OCI-LY1 (cell line): ENCODE measurements around the gene CYBRD1.

Experiments
- H2AFZ ChIP-seq: fragments of 200-600 bp; sonication (generic), shearing (Covaris generic); 2 replicates; pipeline ENCODE4 v1.6.0; 2014; ENCODE audit warnings: antibody characterized with exemption, mild to moderate bottlenecking, low read length
- H3F3A ChIP-seq: fragments of 200-600 bp; sonication (generic), shearing (Covaris generic); 2 replicates; pipeline ENCODE4 v1.6.0; 2014; ENCODE audit warnings: mild to moderate bottlenecking, antibody characterized with exemption, low read length, moderate library complexity; ENCODE audit not compliant: insufficient read depth
- H3K27ac ChIP-seq: fragments of 200-600 bp; sonication (generic); 2 replicates; pipeline ENCODE4 v1.5.1; 2014; ENCODE audit warnings: low read length, mixed run types, mild to moderate bottlenecking, low read depth; ENCODE audit not compliant: poor library complexity, severe bottlenecking
- H3K27me3 ChIP-seq: fragments of 200-600 bp; sonication (generic); 2 replicates; pipeline ENCODE4 v1.6.0; 2014; ENCODE audit warnings: antibody characterized with exemption, mild to moderate bottlenecking, low read length, moderate library complexity; ENCODE audit not compliant: insufficient read depth
- H3K36me3 ChIP-seq: fragments of 200-600 bp; sonication (generic); 2 replicates; pipeline ENCODE4 v1.6.1; 2014; ENCODE audit warnings: mild to moderate bottlenecking, antibody characterized with exemption, low read length, moderate library complexity, mixed read lengths; ENCODE audit not compliant: insufficient read depth
- H3K4me1 ChIP-seq: fragments of 200-600 bp; sonication (generic); 2 replicates; pipeline ENCODE4 v1.5.1; 2014; ENCODE audit warnings: mild to moderate bottlenecking, low read length, moderate library complexity; ENCODE audit not compliant: insufficient read depth, severe bottlenecking
- H3K4me2 ChIP-seq: fragments of 200-600 bp; sonication (generic), shearing (Covaris generic); 2 replicates; pipeline ENCODE4 v1.6.1; 2014; ENCODE audit warnings: low read length
- H3K4me3 ChIP-seq: fragments of 200-600 bp; sonication (generic); 2 replicates; pipeline ENCODE4 v1.5.1; 2014; ENCODE audit warnings: low read length, low read depth, mild to moderate bottlenecking, mixed read lengths; ENCODE audit not compliant: poor library complexity, severe bottlenecking
- H3K79me2 ChIP-seq: fragments of 200-600 bp; shearing (Covaris generic); 2 replicates; pipeline ENCODE4 v1.6.1; 2016; ENCODE audit warnings: mixed run types, low read length, mixed read lengths; ENCODE audit not compliant: insufficient read depth
- H3K9ac ChIP-seq: fragments of 200-600 bp; sonication (generic), shearing (Covaris generic); 2 replicates; pipeline ENCODE4 v1.6.1; 2014; ENCODE audit warnings: mild to moderate bottlenecking, low read length, mixed read lengths
- H3K9me2 ChIP-seq: fragments of 200-600 bp; sonication (generic), shearing (Covaris generic); 2 replicates; pipeline ENCODE4 v1.6.1; 2014; ENCODE audit warnings: low read depth, mild to moderate bottlenecking, low read length, mixed read lengths
- H3K9me3 ChIP-seq: fragments of 200-600 bp; shearing (Covaris generic); 2 replicates; pipeline ENCODE4 v1.6.1; 2014; ENCODE audit warnings: low read length, mixed read lengths
- H4K20me1 ChIP-seq: fragments of 200-600 bp; sonication (generic), shearing (Covaris generic); 2 replicates; pipeline ENCODE4 v1.6.0; 2016; ENCODE audit warnings: mild to moderate bottlenecking, low read length; ENCODE audit not compliant: insufficient read depth
- CTCF ChIP-seq: fragments of 200-600 bp; sonication (generic), shearing (Covaris generic); IDR thresholded peaks from 2 replicates; pipeline ENCODE4 v1.5.1; 2017; ENCODE audit warnings: mild to moderate bottlenecking, antibody characterized with exemption, low read length, moderate library complexity, mixed read lengths
- EZH2 ChIP-seq: fragments of 200-600 bp; sonication (generic), shearing (Covaris generic); IDR thresholded peaks from 2 replicates; pipeline ENCODE4 v1.8.0; 2017; ENCODE audit warnings: borderline replicate concordance, mixed run types, mild to moderate bottlenecking, antibody characterized with exemption, low read length, moderate library complexity, mixed read lengths

The CYBRD1 gene

GRCh38 chr2:171547720-171548119 lies 25.4 kb downstream of the CYBRD1 start:
- Histone ChIP-seq H3K79me2 (no peaks in the 10 kb centered on the region), H3K27ac (no peak overlapping the region), H4K20me1 (no peaks in the 10 kb centered on the region), H3K27me3 (no peaks in the 10 kb centered on the region), H3K4me1 (no peaks in the 10 kb centered on the region), H3K4me3 (no peak overlapping the region), H3K4me2 (no peak overlapping the region), H3K9me3 (no peaks in the 10 kb centered on the region), H3K9ac (no peak overlapping the region), H2AFZ (no peak overlapping the region), H3F3A (no peaks in the 10 kb centered on the region), H3K36me3 (no peaks in the 10 kb centered on the region), H3K9me2 (no peaks in the 10 kb centered on the region)
- no peak for TF ChIP-seq CTCF
- no peak for TF ChIP-seq EZH2

- no peak overlapping the region for H3K4me2 ChIP-seq
- no peaks in the 10 kb centered on the region for H3K9me3 ChIP-seq
- no peaks in the 10 kb centered on the region for H4K20me1 ChIP-seq
- no peaks in the 10 kb centered on the region for H3F3A ChIP-seq
- no peaks in the 10 kb centered on the region for H3K4me1 ChIP-seq
- no peak overlapping the region for H3K4me3 ChIP-seq
- H3K27me3 ChIP-seq: peaks cover 3% of the 10 kb centered on the region; the same call in 1 of the 2 replicates
- H3K79me2 ChIP-seq: no peaks in the 10 kb centered on the region
- no peak for TF ChIP-seq EZH2
- no peak overlapping the region for H3K9ac ChIP-seq
- H3K36me3 ChIP-seq: no peaks in the 10 kb centered on the region
- no peak overlapping the region for H2AFZ ChIP-seq
- H3K27ac ChIP-seq: no peak overlapping the region
- H3K9me2 ChIP-seq: no peaks in the 10 kb centered on the region
These were observed 28.3 kb downstream of the CYBRD1 start for GRCh38 chr2:171550613-171551012.

- no peak overlapping the region for H3K9ac ChIP-seq
- no peak overlapping the region for H2AFZ ChIP-seq
- H3K9me2 ChIP-seq: no peaks in the 10 kb centered on the region
- H3K79me2 ChIP-seq: no peaks in the 10 kb centered on the region
- no peaks in the 10 kb centered on the region for H3K36me3 ChIP-seq
- H3K4me1 ChIP-seq: no peaks in the 10 kb centered on the region
- TF ChIP-seq CTCF (no peak), EZH2 (no peak)
- H3K27me3 ChIP-seq: peaks cover 3% of the 10 kb centered on the region; the same call in 1 of the 2 replicates
- no peak overlapping the region for H3K27ac ChIP-seq
- no peaks in the 10 kb centered on the region for H3F3A ChIP-seq
- H3K4me3 ChIP-seq: no peak overlapping the region
- no peaks in the 10 kb centered on the region for H4K20me1 ChIP-seq
- no peaks in the 10 kb centered on the region for H3K9me3 ChIP-seq
- H3K4me2 ChIP-seq: no peak overlapping the region
These were observed 29.6 kb downstream of the CYBRD1 start for GRCh38 chr2:171551836-171552235.

- Histone ChIP-seq H2AFZ (no peak overlapping the region), H3K79me2 (no peaks in the 10 kb centered on the region), H3K27ac (no peak overlapping the region), H4K20me1 (no peaks in the 10 kb centered on the region), H3K27me3 (peaks cover 3% of the 10 kb centered on the region; the same call in 1 of the 2 replicates), H3K9me2 (no peaks in the 10 kb centered on the region), H3K4me1 (no peaks in the 10 kb centered on the region), H3K9ac (no peak overlapping the region), H3K36me3 (no peaks in the 10 kb centered on the region), H3F3A (no peaks in the 10 kb centered on the region), H3K9me3 (no peaks in the 10 kb centered on the region), H3K4me3 (no peak overlapping the region), H3K4me2 (no peak overlapping the region)
- no peak for TF ChIP-seq EZH2
- no peak for TF ChIP-seq CTCF
These were observed 31.0 kb downstream of the CYBRD1 start for GRCh38 chr2:171553236-171553635.
